ENCODE results near the gene PRKN. TPM values are rescaled to one million over a fixed set of nuclear protein-coding genes. Genes with fewer than 3 reads are reported as not detected.

PRKN gene
- total and polyA plus RNA-seq, 9 of the 15 experiments (the other 6 are each of a cell fraction or from before 2014, with no cell fraction given) = 0.03 to 0.96 (median 0.15) TPM; not detected in 2

- TF ChIP-seq PTBP1 (IDR thresholded peaks at IDR 0.05; ENCODE audit: low read depth, low read length) = no peak
- TF ChIP-seq STAT5B (CRISPR knock-in tag; IDR thresholded peaks at IDR 0.05) = no peak
- TF ChIP-seq ERF (CRISPR knock-in tag; IDR thresholded peaks at IDR 0.05) = 0 out of 2 replicates have a peak, but pooled peaks have one; percentile 19
- TF ChIP-seq CEBPB (tag; IDR thresholded peaks at IDR 0.05) = peak; percentile 71
- TF ChIP-seq SLC30A9 (CRISPR knock-in tag; IDR thresholded peaks at IDR 0.05) = no peak
- TF ChIP-seq ZBTB12 (CRISPR knock-in tag; IDR thresholded peaks at IDR 0.05) = no peak
- no peak for TF ChIP-seq ZKSCAN8 (CRISPR knock-in tag; IDR thresholded peaks at IDR 0.05)
- peak in 1 of 2 experiments; percentile 16; a peak in 1 of 4 replicates for TF ChIP-seq MAZ (CRISPR knock-in tag; conservative IDR thresholded peaks at IDR 0.05 in 1 of 2, IDR thresholded peaks at IDR 0.05 in 1 of 2)
- 0 out of 2 replicates have a peak, but pooled peaks have one; percentile 18 for TF ChIP-seq HMBOX1 (IDR thresholded peaks at IDR 0.05)
- TF ChIP-seq MTA3 (IDR thresholded peaks at IDR 0.05; ENCODE audit: borderline replicate concordance) = no peak
- no peak for TF ChIP-seq CEBPG (CRISPR knock-in tag; IDR thresholded peaks at IDR 0.05)
- peak; percentile 48 to 62 for TF ChIP-seq CEBPG (tag; conservative IDR thresholded peaks at IDR 0.05 in 1 of 2, IDR thresholded peaks at IDR 0.05 in 1 of 2)
- TF ChIP-seq, protein P1, sequence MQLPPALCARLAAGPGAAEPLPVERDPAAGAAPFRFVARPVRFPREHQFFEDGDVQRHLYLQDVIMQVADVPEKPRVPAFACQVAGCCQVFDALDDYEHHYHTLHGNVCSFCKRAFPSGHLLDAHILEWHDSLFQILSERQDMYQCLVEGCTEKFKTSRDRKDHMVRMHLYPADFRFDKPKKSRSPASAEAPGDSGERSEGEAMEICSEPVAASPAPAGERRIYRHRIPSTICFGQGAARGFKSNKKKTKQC (CRISPR knock-in tag; IDR thresholded peaks at IDR 0.05) = 0 out of 2 replicates have a peak, but pooled peaks have one; percentile 33
- peak; percentile 25; the same call in 1 of the 2 replicates for TF ChIP-seq ETV1 (tag; conservative IDR thresholded peaks at IDR 0.05; ENCODE audit: low read depth)
- TF ChIP-seq ZSCAN29 (IDR thresholded peaks at IDR 0.05) = no peak
Observed at GRCh38 chr6:162363757-162364156, 363.8 kb downstream of the PRKN start (continued).
